HG03097 (cell line): ENCODE results near the gene PSMB5.

Experiments
- ATAC-seq: cut with Tn5 transposase; IDR thresholded peaks from one replicate; pipeline ENCODE4 v1.9.1; 2021; ENCODE audit not compliant: unreplicated experiment, low FRiP score

The PSMB5 gene

DNA sequence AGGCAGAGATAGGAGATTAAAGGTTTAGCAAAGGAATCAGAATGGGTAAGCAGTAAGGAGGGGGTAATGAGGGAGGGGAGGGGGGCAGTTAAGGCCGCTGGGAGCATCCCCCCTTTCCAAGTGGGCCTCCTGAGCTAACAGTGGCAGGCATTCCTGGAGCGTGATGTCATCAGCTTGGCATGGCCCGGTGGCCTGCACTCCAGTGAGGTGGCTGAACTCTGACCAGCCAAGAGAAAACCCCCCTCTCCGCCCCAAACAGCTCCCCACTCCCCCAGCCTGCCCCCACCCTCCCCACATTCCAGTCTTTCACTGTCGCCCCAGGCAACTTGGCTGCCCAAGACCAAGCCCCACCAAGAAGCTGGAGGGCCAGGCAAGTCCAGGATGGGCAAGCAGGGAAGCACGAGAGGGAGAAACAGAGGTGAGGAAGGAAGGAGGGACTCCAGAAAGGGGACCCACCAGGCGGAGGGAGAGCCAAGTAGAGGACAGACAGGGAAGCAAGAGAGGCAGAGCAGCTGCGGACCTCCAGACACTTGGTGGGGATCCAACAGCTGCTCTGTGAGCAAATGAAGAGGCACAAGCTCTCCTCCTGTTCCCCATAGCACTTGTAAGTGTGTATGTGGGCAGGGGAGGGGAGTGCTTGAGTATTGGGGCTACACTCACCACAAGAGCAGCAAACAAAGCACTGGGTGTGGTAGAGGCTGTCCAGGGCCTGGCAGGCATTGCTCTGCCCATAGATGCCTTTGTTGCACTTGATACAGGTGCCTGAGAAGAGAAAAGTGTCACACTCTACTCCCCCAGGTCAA, 56.8 kb downstream of the PSMB5 start:
- no peak for ATAC-seq

DNA sequence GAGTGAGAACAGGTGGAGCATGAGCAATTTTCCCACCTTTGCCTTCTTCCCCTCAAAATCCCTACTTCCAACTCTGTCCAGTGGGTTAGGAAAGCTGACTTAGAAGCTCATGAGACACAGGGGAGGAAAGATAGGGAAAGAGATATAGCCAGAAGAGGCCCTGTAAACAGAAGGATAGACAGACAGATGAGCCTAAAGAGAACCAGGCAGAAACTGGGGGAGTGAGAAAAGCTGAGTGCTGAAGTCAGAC, 57.3 kb downstream of the PSMB5 start:
- ATAC-seq, result no peak

DNA sequence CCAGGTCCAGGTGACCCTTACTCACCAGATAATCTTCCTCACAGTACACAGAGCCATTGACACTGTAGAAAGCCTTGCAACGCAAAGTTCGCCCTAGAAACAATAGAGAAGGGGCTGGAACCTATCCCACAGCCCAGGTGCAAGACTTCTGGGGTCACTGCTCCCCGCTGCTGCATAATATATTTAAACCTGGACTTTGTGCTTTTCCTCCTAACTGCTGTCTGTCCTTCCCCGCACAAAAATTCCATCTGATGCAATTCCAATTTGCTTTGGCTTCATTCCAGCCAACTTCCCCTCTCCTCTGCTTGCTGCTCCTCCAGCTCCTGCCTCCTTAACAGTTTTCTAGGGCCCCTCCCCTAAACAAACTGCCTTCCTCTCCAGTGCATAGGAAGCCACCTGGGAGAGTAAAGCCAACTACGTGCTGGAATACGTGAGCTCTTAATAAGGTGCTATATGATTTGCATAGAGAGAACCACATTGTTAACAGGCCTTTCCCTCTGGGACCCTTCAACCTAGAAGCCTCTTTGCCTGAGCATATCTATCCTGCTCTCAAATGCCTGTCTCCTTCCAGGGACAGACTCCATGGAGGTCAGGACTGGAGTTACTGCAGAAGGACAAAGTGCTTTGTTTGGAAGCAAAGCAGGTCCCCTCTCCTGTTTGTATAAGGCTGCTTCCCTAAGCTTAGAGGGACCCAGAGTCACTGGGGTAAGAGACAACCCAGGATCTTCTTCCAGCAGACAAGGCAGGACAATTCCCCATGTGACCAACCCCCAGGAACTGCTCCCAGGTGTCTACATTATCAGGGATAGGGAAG, 57.9 kb downstream of the PSMB5 start:
- no peak for ATAC-seq
